Lung (tissue), 12 donors: ENCODE results near the gene ZNF628. TPM values are rescaled to one million over a fixed set of nuclear protein-coding genes. Genes with fewer than 3 reads are reported as not detected.
A peak's percentile ranks its signal among the peaks of the same experiment; 100 is the strongest.
"Not testable (repeated sequence)": the region's sequence is repeated elsewhere in the genome, so short reads cannot be mapped to it uniquely, and the experiment has no call there.

Experiments used
- ATAC-seq: fragments of 200-7000 bp; cut with Tn5 transposase; one replicate; pipeline ENCODE4 v1.9.1; 2020; ENCODE audit warnings: moderate number of reproducible peaks; ENCODE audit not compliant: insufficient read depth, low FRiP score
- DNase-seq, 3 donors: peaks; one replicate each; pipeline ENCODE4 v3.0.0-alpha.2; 2013 to 2017
- H3K27ac ChIP-seq, 2 donors: one replicate each; pipeline ENCODE4 v1.5.1; 2013; ENCODE audit warnings: mild to moderate bottlenecking in 2 of 2, moderate library complexity in 2 of 2, control low read depth in 1 of 2, inconsistent platforms in 1 of 2, low read depth in 1 of 2, low read length in 1 of 2
- H3K27me3 ChIP-seq, 3 donors: one replicate each; pipeline ENCODE4 v1.5.1; 2013; ENCODE audit warnings: low read length in 2 of 3; ENCODE audit not compliant: control insufficient read depth in 3 of 3, insufficient read depth in 3 of 3
- H3K36me3 ChIP-seq, 4 donors: one replicate each; pipeline ENCODE4 v1.5.1; 2013; ENCODE audit warnings: low read length in 4 of 4, mild to moderate bottlenecking in 1 of 4, moderate library complexity in 1 of 4; ENCODE audit not compliant: control insufficient read depth in 4 of 4, insufficient read depth in 4 of 4
- H3K4me1 ChIP-seq, 5 donors: one replicate each; pipeline ENCODE4 v1.5.1; 2013; ENCODE audit warnings: low read length in 5 of 5, mild to moderate bottlenecking in 2 of 5, moderate library complexity in 1 of 5; ENCODE audit not compliant: control insufficient read depth in 5 of 5, insufficient read depth in 5 of 5
- H3K4me3 ChIP-seq: one replicate; pipeline ENCODE4 v1.5.1; 2013; ENCODE audit warnings: mild to moderate bottlenecking, control low read depth, moderate library complexity
- H3K9ac ChIP-seq, 2 donors: one replicate each; pipeline ENCODE4 v1.5.1; 2013; ENCODE audit warnings: low read length in 2 of 2, control low read depth in 1 of 2; ENCODE audit not compliant: insufficient read depth in 1 of 2
- H3K9me3 ChIP-seq, 4 donors: one replicate each; pipeline ENCODE4 v1.5.1; 2013; ENCODE audit warnings: low read length in 3 of 4, mild to moderate bottlenecking in 1 of 4, moderate library complexity in 1 of 4; ENCODE audit not compliant: control insufficient read depth in 4 of 4, insufficient read depth in 3 of 4
- CTCF ChIP-seq: IDR thresholded peaks from 2 replicates; pipeline ENCODE4 v1.5.1; 2012; ENCODE audit warnings: mild to moderate bottlenecking; ENCODE audit errors: control extremely low read depth, extremely low read depth
- WGBS, 2 donors: extraction: QIAGEN DNeasy Blood & Tissue Kit; methylation state at CpG; one replicate each; pipeline ENCODE4 v1.1.7; 2013; 5-methylcytosine and 5-hydroxymethylcytosine counted together
- polyA plus RNA-seq, 2 donors: library from polyadenylated mRNA; stranded (reverse); fragments of 200-250 nt; gene quantifications; one replicate each; pipeline ENCODE4 v1.2.1, GENCODE V29; 2013
- total RNA-seq, 2 donors: library from RNA; depleted of rRNA in 1 of 2; stranded (reverse); fragments of >200 nt in 1 of 2; gene quantifications; one replicate each; pipeline ENCODE4 v1.2.1, GENCODE V29; 2014 to 2021
- donor health status: control.
- donor health status: control.
- donor health status: Bipolar disorder and iron deficiency.
- donor health status: healthy.
- donor health status: DM: yes; HTN: yes; CAD: no.

ZNF628 gene
- total and polyA plus RNA-seq, 4 donors = 2.0 to 12.3 (median 7.8) TPM

GRCh38 chr19:55446060-55446459 is 30.4 kb upstream of the ZNF628 start:
- no peak for TF ChIP-seq CTCF
- peaks cover 0 to 5% (median 0%) of the 10 kb centered on the region in 4 donors for H3K9me3 ChIP-seq
- H3K4me3 ChIP-seq = no peak overlapping the region
- peaks cover 0 to 4% (median 0%) of the 10 kb centered on the region in 5 donors for H3K4me1 ChIP-seq
- no peak overlapping the region for H3K27ac ChIP-seq
- ATAC-seq (no peak), DNase-seq (no peak)
- no peaks in the 10 kb centered on the region for H3K36me3 ChIP-seq
- 62 to 67% methylated on average over 8 of the region's 8 CpGs for WGBS, 2 donors
- H3K27me3 ChIP-seq = peaks cover 4 to 78% (median 40%) of the 10 kb centered on the region in 3 donors
- H3K9ac ChIP-seq = no peak overlapping the region

GRCh38 chr19:55447421-55448174 is 28.8 kb upstream of the ZNF628 start:
- peak in 2 of 3 donors; percentile 26 to 27 for DNase-seq
- Histone ChIP-seq H3K4me1 (peaks cover 0 to 5% (median 5%) of the 10 kb centered on the region in 5 donors), H3K4me3 (no peak overlapping the region), H3K36me3 (no peaks in the 10 kb centered on the region), H3K27me3 (peaks cover 10 to 79% (median 34%) of the 10 kb centered on the region in 3 donors), H3K9me3 (peaks cover 0 to 5% (median 0%) of the 10 kb centered on the region in 4 donors), H3K27ac (no peak overlapping the region), H3K9ac (no peak overlapping the region)
- no peak for TF ChIP-seq CTCF
- WGBS, 2 donors = 33 to 34% methylated on average over 12 to 16 of the region's 16 CpGs
- no peak for ATAC-seq

- H3K27me3 ChIP-seq = peaks cover 11 to 75% (median 34%) of the 10 kb centered on the region in 3 donors
- DNase-seq, H3K27ac ChIP-seq, H3K4me1 ChIP-seq, ATAC-seq, H3K36me3 ChIP-seq, H3K9ac ChIP-seq, H3K9me3 ChIP-seq, H3K4me3 ChIP-seq: not testable (repeated sequence)
- WGBS, 2 donors = 92 to 93% methylated on average over 5 of the region's 5 CpGs
Measured at GRCh38 chr19:55448175-55448490, 28.3 kb upstream of the ZNF628 start.

GRCh38 chr19:55449469-55449868 is 26.9 kb upstream of the ZNF628 start:
- no peak for TF ChIP-seq CTCF
- 36 to 37% methylated on average over 16 of the region's 16 CpGs for WGBS, 2 donors
- H3K9ac ChIP-seq = no peak overlapping the region

More at GRCh38 chr19:55449469-55449868, 26.9 kb upstream of the ZNF628 start:
- Histone ChIP-seq H3K4me3 (no peak overlapping the region), H3K36me3 (peaks cover 0 to under 1% (median 0%) of the 10 kb centered on the region in 4 donors), H3K27me3 (peaks cover 11 to 62% (median 23%) of the 10 kb centered on the region in 3 donors), H3K27ac (no peak overlapping the region), H3K9me3 (peaks cover 0 to 2% (median 0%) of the 10 kb centered on the region in 4 donors), H3K4me1 (peaks cover 0 to 6% (median 5%) of the 10 kb centered on the region in 5 donors)
- DNase-seq (no peak), ATAC-seq (no peak)
